Inferior parietal cortex (tissue), 1 donor: ENCODE data around the gene MCC.
"Not testable (repeated sequence)": the region's sequence is repeated elsewhere in the genome, so short reads cannot be mapped to it uniquely, and the experiment has no call there.

Source experiments
- DNase-seq: peaks from one replicate; pipeline ENCODE4 v3.0.0-alpha.2; 2016; ENCODE audit errors: extremely low spot score

MCC gene

DNA sequence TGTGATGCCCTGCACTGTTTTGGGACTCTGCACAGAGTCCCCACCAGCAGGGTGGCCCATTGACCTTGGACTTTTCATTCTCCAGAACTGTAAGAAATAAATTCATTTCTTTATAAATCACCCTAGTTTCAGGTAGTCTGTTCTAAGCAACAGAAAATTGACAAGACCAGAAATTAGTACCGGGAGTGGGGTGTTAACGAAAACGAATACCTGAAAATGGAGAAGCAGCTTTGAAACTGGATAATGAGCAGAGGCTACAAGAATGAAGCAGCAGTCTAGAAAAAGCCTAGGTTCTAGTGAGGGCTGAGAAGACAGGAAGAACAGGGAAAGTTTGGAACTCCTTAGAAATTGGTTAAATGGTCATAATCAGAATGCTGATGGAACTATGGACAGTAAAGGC lies 2.1 kb upstream of the MCC start:
- DNase-seq: no peak

DNA sequence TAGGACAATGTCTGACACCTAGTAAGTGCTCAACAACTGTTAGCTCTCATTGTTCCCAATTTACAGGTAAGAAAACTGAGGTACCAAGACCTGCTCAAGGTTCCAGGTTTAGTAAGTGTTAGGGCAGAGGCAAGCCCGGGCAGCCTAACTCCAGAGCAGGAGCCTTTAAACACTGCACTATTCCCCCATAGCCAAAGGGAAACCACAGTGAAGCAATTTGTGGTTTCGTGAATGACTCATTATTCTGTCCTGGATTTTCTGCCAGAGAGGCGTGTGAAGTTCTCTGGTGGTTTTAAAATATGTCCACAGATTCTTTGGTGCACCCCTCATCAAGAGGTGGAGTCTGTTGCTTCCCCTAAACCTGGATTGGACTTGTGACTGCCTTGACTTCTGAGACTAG lies 1.0 kb upstream of the MCC start:
- DNase-seq: peak; percentile 12

DNA sequence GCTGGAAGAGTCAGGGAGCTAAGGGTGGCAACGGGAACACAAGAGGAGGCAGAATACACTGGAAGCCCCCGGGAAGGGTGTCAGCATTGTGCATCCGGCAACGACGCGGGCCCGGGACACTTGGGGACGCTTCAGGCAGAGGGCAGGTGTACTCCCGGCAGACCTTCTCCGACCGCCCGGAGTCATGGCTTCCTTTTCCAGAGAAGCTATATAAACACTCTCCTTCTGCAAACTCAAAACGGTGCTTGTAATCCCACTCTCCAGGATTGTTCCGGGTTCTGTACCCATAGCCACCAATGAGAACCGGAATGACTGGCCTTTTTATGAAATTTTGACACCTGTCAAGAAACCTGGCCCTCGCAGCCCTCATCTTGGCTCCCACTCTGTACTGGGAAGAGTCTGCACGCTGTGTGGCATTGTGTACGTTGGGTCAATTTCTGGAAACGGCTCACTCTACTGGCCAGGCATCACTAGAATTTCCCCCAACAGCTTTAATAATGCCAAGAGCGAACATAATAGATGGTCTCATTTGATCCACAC lies 462 bp upstream of the MCC start:
- DNase-seq: no peak

DNA sequence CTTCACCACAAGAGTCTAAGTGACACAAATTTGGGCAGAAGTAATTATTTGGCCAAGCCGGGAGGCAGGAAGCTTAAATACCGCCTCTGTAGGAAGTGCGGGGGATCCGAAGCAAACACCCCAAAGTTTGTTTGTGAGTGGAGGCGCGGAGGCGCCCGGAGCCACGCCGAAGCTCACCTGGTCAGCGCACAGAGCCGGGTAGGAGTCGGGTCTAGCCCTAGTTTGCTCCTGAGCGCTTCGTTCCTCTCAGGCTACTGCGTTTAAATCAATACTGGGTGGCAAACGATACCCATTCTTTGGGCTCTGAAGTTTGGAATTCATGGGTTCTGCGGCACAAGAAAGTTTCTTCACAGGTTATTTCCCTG lies 855 bp downstream of the MCC start:
- no peak for DNase-seq

DNA sequence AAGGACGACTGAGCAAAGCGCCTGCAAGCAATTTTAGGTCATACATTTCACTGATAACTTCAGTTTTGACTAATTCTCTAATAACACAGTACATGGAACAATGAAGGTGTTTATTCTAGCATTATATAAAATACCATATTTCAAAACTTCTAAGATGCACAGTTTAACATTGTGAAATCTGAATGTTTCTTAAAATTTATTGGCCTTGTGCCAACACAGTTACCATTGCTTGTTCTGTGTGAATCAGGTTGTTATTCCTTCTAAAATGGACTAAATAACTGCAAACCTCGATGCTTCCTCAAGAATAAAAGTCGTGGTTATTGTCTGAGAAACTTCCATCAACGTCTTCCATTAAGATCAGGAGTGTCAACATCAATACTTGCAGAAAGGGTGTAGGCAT lies 8.0 kb downstream of the MCC start:
- DNase-seq: no peak

DNA sequence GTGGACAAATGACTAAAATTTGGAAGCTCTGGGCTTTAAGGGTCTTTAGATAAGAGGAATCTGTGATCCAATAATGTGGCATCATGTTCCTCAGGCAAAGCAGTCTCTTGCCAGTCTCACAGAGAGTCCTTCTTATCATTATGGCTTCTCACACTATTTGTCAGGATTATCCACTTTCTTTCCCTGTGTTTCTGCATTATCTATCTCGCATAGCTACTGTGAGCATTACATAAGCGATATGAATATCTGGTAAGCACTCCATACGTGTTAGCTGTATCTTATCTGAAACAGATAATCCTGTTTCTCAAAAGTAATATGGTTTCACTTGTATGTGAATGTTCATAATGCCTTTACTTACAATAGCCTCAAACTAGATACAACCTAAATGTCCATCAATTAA lies 9.6 kb downstream of the MCC start:
- no peak for DNase-seq

DNA sequence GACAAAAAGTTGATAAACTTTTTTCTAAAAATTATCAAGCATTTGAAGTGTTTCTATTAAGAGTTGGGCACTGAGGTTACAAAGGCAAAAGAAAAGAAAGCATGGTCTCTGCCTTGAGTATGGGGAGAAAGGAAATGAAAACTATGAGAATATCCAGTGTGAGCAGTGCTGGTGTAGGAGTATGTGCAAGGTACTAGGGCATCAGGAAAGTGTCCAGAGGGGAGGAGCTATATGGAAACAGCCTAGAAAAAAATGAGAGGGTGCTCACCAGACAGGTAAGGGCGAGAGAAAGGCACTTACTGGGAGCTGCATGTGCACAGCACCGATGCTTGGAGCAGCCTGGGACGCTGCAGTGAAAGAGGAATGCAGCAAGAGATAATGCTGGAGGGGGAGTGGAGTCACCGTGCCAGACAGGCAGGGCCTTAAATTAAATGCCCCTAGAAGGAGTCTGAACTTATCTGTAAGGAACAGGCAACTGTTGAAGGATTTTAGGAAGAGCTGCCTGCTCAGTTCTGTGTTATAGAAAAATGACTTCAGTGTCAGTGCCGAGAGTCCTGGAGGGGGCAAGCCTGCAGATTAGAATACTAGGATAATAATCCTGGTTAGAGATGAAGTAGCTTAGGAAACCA lies 14.0 kb downstream of the MCC start:
- no peak for DNase-seq

DNA sequence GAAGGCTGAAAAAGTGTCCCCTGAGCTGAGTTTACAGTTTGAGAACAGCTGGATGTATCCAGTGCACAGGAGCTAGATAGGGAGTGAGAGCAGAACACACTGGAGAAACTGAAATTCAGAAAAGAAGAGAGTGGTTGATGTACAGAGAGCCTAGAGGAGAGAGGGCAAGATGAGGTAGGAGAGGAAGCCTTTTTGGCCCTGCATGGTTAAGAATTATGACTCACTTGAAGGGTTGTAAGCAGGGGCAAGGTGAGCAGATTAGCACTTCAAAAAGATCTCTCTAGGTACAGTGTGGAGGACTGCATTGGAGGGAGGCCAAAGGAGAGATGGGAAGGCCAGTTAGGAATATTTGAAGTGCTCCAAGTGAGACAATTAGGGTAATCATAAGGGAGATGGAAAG lies 25.2 kb downstream of the MCC start:
- no peak for DNase-seq

DNA sequence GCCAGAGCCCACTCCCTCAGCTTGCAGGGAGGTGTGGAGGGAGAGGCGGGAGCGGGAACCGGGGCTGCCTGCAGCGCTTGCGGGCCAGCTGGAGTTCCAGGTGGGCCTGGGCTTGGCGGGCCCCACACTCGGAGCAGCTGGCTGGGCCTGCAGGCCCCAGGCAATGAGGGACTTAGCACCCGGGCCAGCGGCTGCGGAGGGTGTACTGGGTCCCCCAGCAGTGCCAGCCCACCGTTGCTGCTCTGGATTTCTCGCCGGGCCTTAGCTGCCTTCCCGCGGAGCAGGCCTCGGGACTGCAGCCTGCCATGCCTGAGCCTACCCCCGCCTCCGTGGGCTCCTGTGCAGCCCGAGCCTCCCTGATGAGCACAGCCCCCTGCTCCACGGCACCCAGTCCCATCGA lies 31.1 kb downstream of the MCC start:
- not testable (repeated sequence) for DNase-seq

DNA sequence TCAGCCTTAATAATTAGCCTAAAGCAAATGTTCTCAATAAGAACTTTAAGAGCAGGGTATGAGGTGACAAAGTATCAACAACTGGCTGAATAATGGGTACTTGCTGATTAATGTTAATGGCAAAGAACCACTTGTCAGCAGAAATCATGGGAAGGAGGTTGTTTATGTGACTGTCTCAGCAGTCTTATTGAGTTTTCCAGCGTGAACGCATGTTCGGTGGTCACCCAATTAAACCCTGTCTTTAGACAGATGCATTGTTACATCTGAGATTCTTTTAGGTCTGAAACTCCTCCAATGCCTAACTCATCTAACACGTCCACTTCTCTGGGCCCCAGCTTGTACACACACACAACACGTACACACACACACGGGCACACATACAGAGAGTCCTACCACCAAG lies 35.3 kb downstream of the MCC start:
- no peak for DNase-seq

DNA sequence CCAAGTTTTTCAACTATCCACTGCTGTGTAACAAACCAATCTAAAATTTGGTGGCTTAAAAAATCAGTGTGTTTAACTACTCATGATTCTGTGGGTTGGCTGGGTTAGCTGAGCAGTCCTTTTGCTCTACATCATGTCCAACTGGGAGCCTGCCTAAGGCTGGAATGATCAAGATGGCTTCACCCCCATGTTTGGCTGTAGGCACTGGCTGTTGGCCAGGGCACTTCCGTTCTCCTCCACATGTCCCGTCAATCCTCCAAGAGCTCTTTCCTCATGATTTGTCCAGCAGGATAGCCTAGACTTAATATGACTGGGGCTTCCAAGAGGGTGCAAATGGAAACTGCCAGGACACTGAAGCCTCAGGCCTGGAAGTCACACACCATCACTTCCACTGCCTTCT lies 36.5 kb downstream of the MCC start:
- DNase-seq: no peak

DNA sequence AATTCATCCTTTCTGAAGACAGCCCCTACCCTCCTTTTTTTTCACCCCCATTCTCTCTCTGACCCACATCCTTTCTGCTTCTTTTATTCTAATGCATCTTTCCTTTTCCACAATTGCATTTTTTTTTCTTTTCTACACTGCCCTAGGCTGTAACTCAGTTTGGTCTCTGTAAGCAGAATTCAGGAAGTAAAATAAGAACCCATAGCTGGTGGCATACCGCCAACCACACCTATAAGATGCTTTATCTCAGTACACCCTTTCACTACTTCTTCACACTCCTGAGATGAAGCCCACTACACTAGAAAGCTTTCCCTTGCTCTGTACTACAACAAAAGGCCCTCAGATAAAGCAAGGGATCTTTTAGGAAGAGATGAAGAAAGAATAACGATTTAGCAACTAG lies 37.3 kb downstream of the MCC start:
- no peak for DNase-seq

DNA sequence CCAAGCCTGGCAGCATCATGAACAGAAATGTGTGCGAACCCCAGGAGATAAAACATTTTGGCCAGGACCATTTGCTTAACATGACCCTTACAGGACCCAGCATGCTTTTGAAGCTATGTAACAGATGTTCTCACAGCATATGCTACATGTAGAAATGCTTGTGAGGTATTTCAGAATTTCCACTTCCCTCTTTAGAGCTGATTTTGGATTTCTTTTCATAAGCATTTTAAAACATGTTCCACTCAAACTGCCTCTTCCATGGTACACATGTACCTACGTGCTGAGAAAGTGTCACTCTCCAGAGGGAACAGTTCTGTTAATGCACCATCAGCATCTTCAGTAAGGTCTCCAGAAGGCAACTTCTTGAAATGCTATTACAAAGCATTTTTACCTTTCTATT lies 37.8 kb downstream of the MCC start:
- no peak for DNase-seq

DNA sequence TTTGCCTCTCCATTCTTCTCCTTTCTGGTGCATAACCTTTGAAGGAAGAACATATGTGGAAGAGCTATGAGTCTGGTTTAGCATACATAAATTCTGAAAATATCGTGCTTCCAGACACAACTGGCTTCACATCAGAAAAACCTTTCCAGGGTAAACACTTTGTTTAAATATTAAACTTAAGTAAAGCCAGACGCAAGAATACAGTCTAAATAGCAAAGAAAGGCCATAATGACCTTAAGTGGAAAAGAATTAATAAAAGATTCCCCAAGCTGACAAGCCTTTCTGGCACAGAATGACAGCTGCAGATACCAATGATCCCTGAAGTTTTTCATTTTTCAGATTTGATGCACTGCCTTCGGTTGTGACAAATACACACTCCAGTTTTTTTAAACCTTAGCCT lies 40.0 kb downstream of the MCC start:
- no peak for DNase-seq

DNA sequence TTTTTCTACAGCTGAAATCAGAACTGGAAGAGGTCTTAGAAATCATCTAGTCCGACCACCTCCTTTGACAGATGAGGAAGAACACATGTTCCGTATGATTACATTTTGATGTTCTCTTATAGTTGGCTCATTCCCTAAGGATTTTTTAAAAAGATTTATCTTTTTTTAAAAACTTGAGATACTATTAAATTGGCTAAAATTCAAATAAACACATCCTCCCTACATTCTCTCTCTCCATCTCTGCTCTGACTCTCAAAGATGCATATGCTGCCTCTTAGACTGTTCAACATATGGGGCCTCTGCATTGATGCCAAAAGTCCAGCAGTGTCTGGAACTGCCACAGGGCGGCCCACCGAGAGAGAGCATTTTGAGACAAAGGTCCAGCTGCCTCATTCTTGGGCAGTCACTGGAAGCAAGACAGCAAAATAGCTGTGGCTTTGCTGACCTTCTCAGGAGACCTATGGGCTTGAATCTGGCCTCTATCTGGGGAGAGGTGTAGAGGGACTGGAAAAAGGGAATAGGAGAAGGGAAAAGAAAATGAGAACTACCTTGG lies 40.7 kb downstream of the MCC start:
- DNase-seq: no peak

DNA sequence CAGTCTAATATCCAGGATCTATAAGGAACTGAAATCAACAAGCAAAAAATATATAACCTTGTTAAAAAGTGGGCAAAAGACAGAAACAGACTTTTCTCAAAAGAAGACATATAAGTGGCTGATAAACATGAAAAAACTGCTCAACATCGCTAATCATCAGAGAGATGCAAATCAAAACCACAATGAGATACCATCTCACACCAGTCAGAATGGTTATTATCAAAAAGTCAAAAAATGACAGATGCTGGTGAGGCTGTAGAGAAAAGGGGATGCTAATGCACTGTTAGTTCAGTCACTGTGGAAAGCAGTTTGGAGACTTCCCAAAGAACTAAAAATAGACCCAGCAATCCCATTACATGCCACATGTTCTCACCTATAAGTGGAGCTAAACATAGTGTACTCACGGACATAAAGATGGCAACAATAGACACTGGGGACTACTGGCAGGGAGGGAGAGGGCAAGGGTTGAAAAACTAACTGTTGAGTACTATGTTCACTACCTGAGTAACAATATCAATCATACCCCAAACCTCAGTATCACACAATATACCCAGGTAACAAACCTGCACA lies 41.8 kb downstream of the MCC start:
- no peak for DNase-seq

DNA sequence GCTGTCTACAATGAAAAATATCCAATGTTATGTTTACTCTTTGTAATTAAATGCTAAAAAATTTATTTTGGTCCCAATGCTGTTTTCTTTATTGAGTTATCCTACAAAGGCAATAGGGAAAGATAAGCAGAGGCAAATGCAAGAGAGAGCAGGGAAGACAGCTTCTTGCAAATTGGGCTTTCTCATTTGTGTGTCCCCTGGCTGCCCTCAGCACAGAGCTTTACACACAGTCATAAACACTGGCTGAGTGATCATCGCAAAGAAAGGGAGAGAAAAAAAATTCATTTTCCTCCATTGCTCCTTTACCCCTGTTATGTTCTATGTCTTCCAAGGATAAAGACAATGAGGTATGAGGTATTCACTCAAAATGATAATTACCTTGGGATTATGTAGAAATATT lies 51.1 kb downstream of the MCC start:
- DNase-seq: no peak

DNA sequence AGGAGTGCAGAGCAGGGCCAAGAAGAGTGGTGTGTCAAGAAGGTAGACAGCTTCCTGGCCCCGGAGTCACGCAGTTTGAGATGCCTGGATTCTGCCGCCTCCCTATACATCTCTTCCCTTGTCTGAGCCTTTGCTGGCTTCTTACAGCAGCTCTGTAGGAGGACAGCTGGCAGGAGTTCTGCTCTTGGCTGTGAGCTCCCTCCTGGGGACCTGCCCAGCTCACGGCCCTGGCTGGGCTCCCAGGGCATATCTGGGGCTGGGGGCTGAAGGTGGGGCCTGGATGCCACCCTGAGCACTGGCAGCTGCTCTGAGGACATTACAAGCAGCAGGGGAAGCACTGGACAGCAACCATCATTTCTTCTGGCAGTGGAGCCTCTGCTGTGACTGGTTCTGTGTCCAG lies 52.7 kb downstream of the MCC start:
- no peak for DNase-seq

DNA sequence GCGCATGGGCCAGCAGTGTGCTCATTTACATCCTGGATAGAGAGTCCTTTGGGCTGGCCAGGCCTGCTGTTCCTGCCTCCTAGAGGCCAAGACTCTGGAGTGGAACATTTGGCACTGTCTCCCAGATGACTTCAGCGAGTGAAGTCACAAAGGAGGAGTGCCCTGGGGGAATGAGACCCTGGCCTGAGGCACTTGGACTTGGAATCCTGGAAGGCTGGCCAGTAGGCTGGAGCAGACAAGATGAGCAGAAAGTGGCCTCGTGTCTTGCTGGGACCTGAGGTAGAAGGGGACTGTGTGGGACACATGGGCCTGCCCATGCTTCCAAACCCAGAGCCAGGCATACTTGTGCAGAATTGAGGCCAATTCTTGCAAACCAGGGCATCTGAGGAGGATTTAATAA lies 53.4 kb downstream of the MCC start, which contains the start of gene TSSK1B:
TSS of gene TSSK1B (minus strand) at position 101 of the 400 bp plus-strand sequence. CDS start 150 bp downstream, outside the sequence.
- DNase-seq: no peak

DNA sequence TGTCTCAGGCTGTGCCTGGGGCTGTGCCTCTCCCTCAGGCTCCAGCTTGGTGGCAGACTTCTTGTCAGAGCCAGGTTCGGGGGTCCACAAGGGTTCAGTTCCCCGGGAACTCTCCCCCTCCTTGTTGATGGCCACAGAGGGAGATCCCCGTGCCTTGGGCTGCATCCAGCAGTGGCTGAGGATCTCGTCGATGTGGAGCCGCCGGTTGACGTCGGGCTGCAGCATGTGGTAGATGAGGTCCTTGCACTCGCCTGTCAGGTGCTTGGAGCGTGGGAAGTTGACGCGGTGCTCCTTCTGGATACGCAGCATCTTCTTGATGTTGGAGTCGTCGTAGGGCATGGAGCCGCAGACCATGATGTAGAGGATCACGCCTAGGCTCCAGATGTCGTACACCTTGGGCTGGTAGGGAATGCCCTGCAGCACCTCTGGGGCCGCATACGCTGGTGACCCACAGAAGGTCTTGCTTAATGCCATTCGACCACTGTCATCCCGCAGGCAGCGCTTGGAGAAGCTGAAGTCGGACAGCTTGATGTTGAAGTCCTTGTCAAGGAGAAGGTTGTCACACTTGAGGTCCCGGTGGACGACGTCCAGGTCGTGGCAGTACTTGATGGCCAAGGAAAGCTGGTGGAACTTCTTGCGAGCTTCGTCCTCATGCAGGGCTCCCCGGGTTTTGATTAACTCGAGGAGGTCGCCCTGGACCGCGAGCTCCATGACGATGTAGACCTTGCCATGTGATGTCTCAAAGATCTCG lies 54.2 kb downstream of the MCC start:
- DNase-seq: no peak

DNA sequence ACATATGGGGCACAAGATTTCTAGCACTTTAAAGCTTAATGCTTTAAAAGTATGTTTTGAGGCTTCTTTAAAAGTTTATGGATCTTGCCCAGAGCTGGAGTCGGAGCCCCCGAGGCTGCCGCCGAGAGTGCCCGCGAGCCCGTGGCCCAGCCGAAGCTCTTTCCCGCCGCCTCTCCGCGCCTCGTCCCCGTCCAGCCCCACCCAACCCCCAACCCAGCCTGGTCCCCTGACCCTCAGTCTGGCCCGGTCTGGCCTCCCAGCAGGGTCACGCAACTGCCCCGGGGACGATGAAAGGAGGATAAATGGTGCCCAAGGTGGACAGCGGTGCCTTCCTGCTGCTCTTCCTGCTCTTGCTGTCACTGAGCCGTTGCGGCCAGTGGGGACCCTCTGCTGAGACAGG lies 55.2 kb downstream of the MCC start:
- no peak for DNase-seq

DNA sequence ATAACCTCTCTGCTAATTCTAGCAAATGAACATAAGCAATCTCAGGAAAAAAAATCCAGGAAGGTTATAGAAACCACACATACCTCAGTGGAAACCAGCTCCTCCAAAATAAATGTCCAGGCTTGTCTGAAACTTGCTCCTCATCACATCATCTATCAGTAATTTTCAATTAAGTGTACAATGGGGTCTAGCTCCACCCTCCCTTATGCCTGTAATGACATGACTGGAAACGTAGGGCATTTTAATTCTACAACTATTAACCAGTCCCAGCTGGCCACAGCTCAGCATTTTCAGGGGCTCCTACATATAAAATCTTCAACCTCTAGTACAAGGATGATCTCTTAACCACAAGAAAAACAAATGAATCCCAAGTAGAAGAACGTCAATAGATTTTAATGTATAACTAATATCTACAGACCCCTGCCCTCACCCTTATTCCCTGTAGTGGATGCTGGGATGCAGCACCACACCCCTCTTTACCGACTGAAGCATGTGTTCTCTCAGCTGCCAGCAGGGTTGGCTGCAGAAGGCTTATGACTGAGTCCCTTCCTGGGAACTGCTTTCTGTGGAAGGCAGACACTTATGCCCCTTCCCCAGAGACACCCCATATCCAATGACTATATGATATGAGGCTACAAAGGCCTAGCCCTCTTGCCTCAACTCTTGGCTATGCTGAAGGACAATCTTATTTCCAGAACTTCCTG lies 60.2 kb downstream of the MCC start:
- no peak for DNase-seq
